Mucosa of rectum (tissue), 2 donors: Measurements from ENCODE around the gene KIF18B.

Experiments used
- H3K27ac ChIP-seq, 2 donors: one replicate each; pipeline ENCODE4 v1.7.0; 2013; ENCODE audit warnings: inconsistent platforms in 2 of 2, low read depth in 2 of 2, low read length in 2 of 2
- H3K27me3 ChIP-seq, 2 donors: one replicate each; pipeline ENCODE4 v1.7.0; 2013; ENCODE audit warnings: low read length in 2 of 2; ENCODE audit not compliant: control insufficient read depth in 2 of 2, insufficient read depth in 2 of 2
- H3K36me3 ChIP-seq, 2 donors: one replicate each; pipeline ENCODE4 v1.7.0; 2013; ENCODE audit warnings: low read length in 2 of 2; ENCODE audit not compliant: control insufficient read depth in 2 of 2, insufficient read depth in 2 of 2
- H3K4me1 ChIP-seq, 2 donors: one replicate each; pipeline ENCODE4 v1.7.0; 2013; ENCODE audit warnings: low read length in 2 of 2, mild to moderate bottlenecking in 1 of 2; ENCODE audit not compliant: control insufficient read depth in 2 of 2, insufficient read depth in 2 of 2
- H3K4me3 ChIP-seq, 2 donors: one replicate each; pipeline ENCODE4 v1.7.0; 2013; ENCODE audit warnings: low read length in 2 of 2
- H3K9ac ChIP-seq, 2 donors: one replicate each; pipeline ENCODE4 v1.7.0; 2013; ENCODE audit warnings: low read length in 2 of 2, low read depth in 1 of 2, mild to moderate bottlenecking in 1 of 2
- H3K9me3 ChIP-seq, 2 donors: one replicate each; pipeline ENCODE4 v1.7.0; 2013; ENCODE audit warnings: low read length in 2 of 2; ENCODE audit not compliant: control insufficient read depth in 2 of 2
- donor health status: healthy.
- donor health status: Normal muscosa, but diverticular disease.

KIF18B gene

DNA sequence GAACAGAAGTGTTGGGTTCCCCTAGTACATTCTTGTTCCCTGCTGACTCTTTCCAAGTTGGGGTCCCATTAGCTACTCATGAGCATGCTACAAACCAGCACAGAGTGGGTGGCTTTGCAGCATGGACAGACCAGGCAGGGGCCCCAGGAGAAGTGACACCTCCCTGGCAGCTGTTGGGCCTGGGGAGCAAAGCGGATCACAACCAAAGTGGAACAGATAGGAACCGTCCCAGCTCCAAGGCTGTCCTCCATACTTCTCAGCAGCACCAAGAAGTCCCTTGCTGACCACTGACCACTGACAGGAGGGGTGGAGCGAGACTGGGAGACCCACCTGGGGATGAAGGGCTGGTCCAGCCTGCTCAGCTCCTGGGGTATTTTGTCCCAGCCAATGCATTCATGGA is 19.9 kb downstream of the KIF18B start:
- H3K27me3 ChIP-seq = no peaks in the 10 kb centered on the region
- no peaks in the 10 kb centered on the region for H3K4me1 ChIP-seq
- H3K27ac ChIP-seq = no peak overlapping the region
- H3K9me3 ChIP-seq = no peaks in the 10 kb centered on the region
- no peak overlapping the region for H3K9ac ChIP-seq
- H3K36me3 ChIP-seq = peaks cover 0 to 3% of the 10 kb centered on the region in 2 donors
- no peak overlapping the region for H3K4me3 ChIP-seq

DNA sequence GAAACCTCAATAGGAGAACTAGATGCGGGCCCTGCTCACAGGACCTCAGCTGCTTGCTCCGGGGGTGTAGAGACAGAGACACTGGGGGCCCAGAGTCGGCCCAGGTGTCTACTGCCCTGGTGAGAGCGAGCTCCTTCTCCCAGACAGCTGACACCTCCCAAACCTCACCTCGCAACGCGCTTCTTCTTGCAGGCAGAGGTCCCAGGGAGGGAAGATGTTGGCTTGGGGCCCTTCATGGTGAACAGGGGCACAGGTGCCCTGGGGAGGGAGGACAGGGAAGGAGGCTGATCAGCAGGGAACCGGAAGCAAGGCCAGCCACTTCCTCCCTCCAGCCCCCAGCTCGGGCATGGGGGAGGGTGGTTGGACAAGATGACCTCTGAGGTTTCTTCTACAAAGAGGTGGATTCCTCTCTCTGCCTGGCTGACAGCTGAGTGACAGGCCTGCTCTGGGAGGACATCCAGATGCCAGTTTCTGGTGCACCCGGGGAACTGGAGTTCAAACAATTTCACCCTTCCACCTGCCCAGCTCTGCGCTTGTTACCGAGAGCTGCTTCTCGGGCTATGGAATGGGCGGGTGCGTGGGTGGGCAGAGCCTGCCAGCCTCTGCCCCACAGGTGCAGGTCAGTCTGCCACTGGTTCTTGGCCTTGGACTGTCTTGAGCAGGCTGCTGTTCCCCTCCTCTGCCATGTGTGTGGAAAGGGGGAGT is 20.6 kb downstream of the KIF18B start:
- H3K36me3 ChIP-seq = peaks cover 0 to 3% of the 10 kb centered on the region in 2 donors

DNA sequence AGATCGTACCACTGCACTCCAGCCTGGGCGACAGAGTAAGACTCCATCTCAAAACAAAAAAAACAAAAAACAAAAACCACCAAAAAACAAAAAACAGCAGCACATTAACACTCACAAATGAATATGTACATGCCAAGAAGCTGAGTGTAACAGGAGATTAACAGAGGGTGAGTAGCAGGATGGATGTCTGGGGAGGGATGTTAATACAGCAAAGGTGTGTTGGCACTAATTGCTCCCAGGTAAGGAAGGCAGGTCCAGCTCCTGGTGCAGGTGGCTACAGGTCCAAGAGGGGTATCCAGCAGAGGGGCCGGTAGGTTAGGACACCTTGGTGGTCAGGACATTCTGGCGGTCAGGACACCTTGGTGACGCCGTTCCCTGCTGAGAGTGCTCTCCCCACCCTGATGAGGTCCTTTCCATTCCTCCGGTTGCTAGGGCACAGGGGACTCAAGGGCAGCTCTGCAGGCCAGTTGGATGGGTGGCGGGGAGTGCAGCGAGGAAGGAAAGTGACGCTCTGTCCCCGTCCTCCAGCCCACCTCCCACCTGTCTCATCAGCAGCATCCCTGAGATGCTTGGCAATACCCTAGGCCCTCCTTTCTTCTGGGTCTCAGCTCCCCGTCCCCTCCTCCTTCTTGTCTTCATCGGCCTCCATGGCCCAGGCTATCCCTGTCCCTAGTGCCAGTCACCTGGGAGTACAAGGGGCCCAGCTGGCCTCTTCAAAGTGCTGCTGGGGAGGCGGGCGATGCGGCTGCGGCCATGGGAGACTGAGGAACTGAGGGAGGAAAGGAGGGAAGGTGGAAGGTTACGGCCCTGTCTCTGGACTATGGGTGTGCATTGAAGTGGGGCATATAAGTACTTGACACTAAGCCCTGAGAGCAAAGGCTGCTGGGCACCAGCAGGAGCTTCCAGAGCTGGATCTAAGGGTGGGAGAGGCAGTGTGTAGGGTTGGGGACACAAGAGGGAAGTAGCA is 21.6 kb downstream of the KIF18B start:
- Histone ChIP-seq H3K4me1 (no peaks in the 10 kb centered on the region), H3K9me3 (no peaks in the 10 kb centered on the region), H3K4me3 (no peak overlapping the region), H3K27ac (no peak overlapping the region), H3K9ac (no peak overlapping the region), H3K27me3 (peaks cover 0 to 1% of the 10 kb centered on the region in 2 donors), H3K36me3 (peaks cover 0 to 3% of the 10 kb centered on the region in 2 donors)

More for the DNA sequence above, 20.6 kb downstream of the KIF18B start:
- Histone ChIP-seq H3K4me3 (no peak overlapping the region), H3K9ac (no peak overlapping the region), H3K27me3 (no peaks in the 10 kb centered on the region), H3K27ac (no peak overlapping the region), H3K4me1 (no peaks in the 10 kb centered on the region), H3K9me3 (no peaks in the 10 kb centered on the region)

DNA sequence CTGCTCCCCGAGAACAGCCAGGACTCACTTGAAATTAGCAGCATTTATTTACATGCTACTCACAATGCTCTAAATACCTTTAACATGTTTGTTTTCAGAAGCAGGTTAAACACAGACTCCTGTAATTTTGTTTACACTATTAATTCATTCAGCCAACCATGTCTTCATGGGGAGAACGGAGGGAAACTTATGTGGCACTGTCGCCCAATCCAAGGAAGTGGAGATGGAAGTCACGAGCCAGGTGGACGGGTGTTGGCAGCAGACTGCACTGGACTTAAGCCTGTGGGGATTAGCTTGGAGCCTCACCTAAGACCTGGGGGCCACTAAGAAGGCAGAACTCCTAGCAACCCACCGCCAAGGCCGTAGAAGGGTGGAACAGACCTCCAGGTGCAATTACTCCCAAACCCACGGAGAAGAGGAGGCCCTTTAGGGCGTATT is 23.4 kb downstream of the KIF18B start:
- no peak overlapping the region for H3K4me3 ChIP-seq
- peaks cover 0 to 3% of the 10 kb centered on the region in 2 donors for H3K36me3 ChIP-seq
- peaks cover 0 to 2% of the 10 kb centered on the region in 2 donors for H3K27me3 ChIP-seq
- H3K9me3 ChIP-seq = no peaks in the 10 kb centered on the region
- no peak overlapping the region for H3K9ac ChIP-seq
- H3K4me1 ChIP-seq = no peaks in the 10 kb centered on the region
- H3K27ac ChIP-seq = no peak overlapping the region

DNA sequence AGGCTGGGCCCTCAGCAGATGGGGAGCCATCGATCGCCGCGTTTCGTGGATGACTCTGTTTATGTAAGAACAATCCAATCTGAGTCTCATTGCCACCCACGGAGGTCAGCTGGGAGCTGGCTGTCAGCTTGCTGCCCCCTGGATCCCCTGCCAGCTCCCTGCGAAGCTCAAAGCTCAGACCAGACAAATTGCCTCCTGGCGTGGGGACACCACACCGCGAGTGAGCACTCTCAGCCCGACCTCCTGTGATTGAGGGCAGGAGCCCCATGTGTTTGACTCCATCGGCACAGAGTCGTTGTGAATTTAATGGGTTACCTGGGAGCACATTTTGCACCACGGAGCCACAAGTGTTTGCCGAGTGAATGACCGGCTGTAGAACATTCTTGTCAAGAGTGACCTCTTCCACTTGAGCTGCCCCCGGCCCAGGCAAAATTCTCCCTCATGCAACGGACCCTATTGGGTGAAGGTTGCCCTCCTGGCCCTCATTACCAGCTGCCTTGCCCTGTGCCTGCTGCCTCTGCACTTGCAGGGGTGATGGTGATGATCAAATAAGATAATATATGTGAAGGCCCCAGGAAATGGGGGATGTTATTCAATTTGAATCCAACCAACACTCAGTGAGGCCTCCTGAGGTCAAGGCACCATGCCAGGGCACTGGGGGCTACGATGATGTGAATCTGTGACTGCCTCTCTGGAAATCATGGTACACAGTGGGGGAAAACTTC is 24.7 kb downstream of the KIF18B start:
- H3K36me3 ChIP-seq = no peaks in the 10 kb centered on the region
- peaks cover 0 to 2% of the 10 kb centered on the region in 2 donors for H3K27me3 ChIP-seq
- no peaks in the 10 kb centered on the region for H3K4me1 ChIP-seq
- no peak overlapping the region for H3K4me3 ChIP-seq
- H3K27ac ChIP-seq = no peak overlapping the region
- no peak overlapping the region for H3K9ac ChIP-seq
- no peaks in the 10 kb centered on the region for H3K9me3 ChIP-seq

DNA sequence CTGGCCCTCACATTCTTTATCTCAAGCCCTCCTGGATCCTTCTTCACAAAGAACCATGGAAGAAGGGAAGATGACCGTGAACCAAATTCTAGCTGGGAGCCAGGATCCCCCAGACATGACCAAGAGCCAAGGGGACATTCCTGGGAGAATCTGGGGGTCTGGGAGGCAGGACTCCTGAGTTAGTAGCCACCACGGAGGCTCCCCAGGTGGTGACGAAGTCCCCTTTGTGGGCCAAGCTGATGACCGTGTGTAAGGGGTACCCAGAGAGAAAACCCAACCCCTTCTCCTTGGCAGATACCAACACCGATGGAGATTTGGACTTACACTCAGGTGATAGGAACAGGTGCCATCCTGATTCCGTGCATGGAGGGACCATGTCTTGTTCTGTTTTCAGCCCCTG is 25.4 kb downstream of the KIF18B start:
- H3K4me3 ChIP-seq = no peak overlapping the region
- no peaks in the 10 kb centered on the region for H3K9me3 ChIP-seq
- no peaks in the 10 kb centered on the region for H3K4me1 ChIP-seq
- no peak overlapping the region for H3K9ac ChIP-seq
- H3K36me3 ChIP-seq = no peaks in the 10 kb centered on the region
- no peak overlapping the region for H3K27ac ChIP-seq
- peaks cover 0 to 2% of the 10 kb centered on the region in 2 donors for H3K27me3 ChIP-seq

DNA sequence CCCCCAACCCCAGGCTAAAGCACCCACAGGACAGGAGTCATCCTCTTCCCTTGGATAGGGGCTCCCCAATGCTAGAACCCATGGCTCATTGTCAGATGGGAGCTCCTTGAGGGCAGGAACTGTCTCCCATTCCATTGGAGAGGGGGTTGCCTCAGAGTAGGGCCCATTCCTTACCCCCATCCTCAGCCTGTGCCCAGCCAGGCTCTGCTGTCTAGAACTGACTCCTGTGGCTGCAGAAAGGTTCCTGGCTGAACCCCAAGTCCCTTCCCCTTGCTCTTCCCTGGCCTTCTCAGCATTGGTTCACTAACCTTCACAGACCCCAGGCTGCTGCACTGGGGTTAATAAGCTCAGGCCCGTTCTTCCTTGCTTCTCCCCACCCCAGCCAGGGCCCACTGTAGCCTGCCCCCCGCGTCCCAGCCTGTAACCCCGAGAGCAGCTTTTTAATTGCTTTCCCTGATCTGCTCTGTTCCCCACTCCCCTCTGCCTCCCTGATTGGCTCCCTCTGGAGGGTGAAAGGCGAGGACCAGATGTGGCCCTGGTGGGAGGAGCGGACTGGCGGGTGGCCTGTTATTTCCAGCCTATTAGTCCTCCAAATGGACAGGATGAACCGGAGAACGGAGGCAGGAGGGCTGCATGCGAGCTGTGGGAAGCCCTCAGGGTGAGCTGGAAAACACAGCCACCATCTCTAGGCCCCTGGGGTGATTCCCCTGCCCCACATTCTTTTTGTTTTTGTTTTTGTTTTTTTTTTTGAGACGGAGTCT is 26.3 kb downstream of the KIF18B start:
- H3K27me3 ChIP-seq = peaks cover 0 to 2% of the 10 kb centered on the region in 2 donors
- no peaks in the 10 kb centered on the region for H3K9me3 ChIP-seq
- H3K9ac ChIP-seq = no peak overlapping the region
- no peaks in the 10 kb centered on the region for H3K4me1 ChIP-seq
- H3K27ac ChIP-seq = no peak overlapping the region
- no peaks in the 10 kb centered on the region for H3K36me3 ChIP-seq
- H3K4me3 ChIP-seq = no peak overlapping the region

DNA sequence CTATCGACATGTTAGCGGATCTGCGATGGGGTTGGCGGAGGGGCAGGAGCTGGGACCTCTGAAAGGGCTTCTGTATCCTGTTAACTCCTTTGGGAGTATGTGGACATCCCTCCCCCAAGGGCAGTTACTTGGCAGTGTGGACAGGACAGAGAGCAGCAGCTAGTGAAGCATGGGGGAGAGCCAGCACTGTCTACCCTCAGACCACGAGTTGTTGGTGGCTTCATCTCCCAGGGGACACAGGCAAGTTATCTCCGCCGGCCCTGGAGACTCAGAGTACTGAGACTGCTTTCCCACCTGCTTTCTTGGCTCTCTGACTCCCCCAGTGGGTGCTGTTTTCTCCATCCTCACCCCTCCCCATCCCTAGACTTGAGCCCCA is 27.0 kb downstream of the KIF18B start:
- no peak overlapping the region for H3K27ac ChIP-seq
- no peaks in the 10 kb centered on the region for H3K4me1 ChIP-seq
- H3K4me3 ChIP-seq = no peak overlapping the region
- no peaks in the 10 kb centered on the region for H3K9me3 ChIP-seq
- H3K27me3 ChIP-seq = peaks cover 0 to 2% of the 10 kb centered on the region in 2 donors
- no peaks in the 10 kb centered on the region for H3K36me3 ChIP-seq
- H3K9ac ChIP-seq = no peak overlapping the region

DNA sequence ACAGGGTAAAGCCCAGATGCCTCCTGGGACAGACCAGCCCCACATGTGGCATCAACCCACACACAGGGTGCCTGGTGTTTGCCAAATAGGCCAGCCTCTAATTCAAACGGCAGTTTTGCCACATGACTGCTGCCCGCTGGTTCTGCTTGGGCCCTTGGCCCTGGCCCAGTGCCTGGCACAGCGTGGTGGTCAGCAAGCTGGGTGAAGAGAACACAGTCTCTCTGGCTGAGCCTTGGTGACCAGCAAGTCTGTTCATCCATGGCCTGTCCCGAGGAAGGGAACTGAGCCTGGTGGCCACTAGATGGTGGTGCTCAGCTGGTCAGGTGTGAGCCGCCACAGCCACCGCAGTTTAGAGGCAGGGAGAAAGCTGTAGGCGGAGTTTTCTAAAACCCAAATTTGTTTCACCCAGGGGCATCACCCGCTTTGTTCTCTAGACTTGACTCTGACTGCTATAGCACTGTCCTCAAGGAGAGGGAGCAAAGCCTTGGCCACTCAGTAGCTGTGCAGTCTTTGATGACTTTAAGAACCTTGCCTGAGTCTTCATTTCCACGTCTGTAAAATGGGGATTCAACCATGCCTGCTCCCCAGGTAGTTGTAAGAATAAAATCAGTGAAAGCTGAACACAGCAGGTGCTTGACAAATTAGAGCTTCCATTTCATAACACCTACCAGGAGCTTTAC is 27.5 kb downstream of the KIF18B start:
- Histone ChIP-seq H3K4me3 (no peak overlapping the region), H3K9ac (no peak overlapping the region), H3K27ac (no peak overlapping the region), H3K4me1 (no peaks in the 10 kb centered on the region), H3K36me3 (no peaks in the 10 kb centered on the region), H3K9me3 (no peaks in the 10 kb centered on the region), H3K27me3 (peaks cover 0 to 2% of the 10 kb centered on the region in 2 donors)
